Liver (tissue), 9 donors: ENCODE measurements around the gene APP. TPM values are rescaled to one million over a fixed set of nuclear protein-coding genes. Genes with fewer than 3 reads are reported as not detected.

Experiments
- DNase-seq: peaks from one replicate; pipeline ENCODE4 v3.0.0-alpha.2; 2017; ENCODE audit warnings: low spot score
- H3K27ac ChIP-seq, 2 donors: one replicate each; pipeline ENCODE4 v1.7.0; 2013; ENCODE audit warnings: inconsistent platforms in 2 of 2, low read length in 2 of 2, control low read depth in 1 of 2, low read depth in 1 of 2, mild to moderate bottlenecking in 1 of 2
- H3K27me3 ChIP-seq, 4 donors: one replicate each; pipeline versions ENCODE4 v1.6.1 to v1.7.0; 2013; ENCODE audit warnings: low read length in 3 of 4, inconsistent platforms in 1 of 4, mild to moderate bottlenecking in 1 of 4, moderate library complexity in 1 of 4; ENCODE audit not compliant: control insufficient read depth in 4 of 4, insufficient read depth in 4 of 4
- H3K36me3 ChIP-seq, 4 donors: one replicate each; pipeline versions ENCODE4 v1.6.1 to v1.7.0; 2013; ENCODE audit warnings: low read length in 3 of 4, mild to moderate bottlenecking in 3 of 4, low read depth in 1 of 4, moderate library complexity in 1 of 4; ENCODE audit not compliant: control insufficient read depth in 4 of 4, insufficient read depth in 3 of 4
- H3K4me1 ChIP-seq, 4 donors: one replicate each; pipeline versions ENCODE4 v1.6.1 to v1.7.0; 2013; ENCODE audit warnings: low read length in 3 of 4, mild to moderate bottlenecking in 3 of 4, moderate library complexity in 1 of 4; ENCODE audit not compliant: control insufficient read depth in 4 of 4, insufficient read depth in 4 of 4
- H3K4me3 ChIP-seq, 3 donors: one replicate each; pipeline versions ENCODE4 v1.6.1 to v1.7.0; 2013; ENCODE audit warnings: low read length in 3 of 3, control low read depth in 1 of 3, low read depth in 1 of 3, mild to moderate bottlenecking in 1 of 3
- H3K9ac ChIP-seq, 2 donors: one replicate each; pipeline ENCODE4 v1.7.0; 2013; ENCODE audit warnings: low read length in 2 of 2, mild to moderate bottlenecking in 2 of 2, moderate library complexity in 2 of 2, control low read depth in 1 of 2, low read depth in 1 of 2
- H3K9me3 ChIP-seq, 4 donors: one replicate each; pipeline versions ENCODE4 v1.6.1 to v1.7.0; 2013; ENCODE audit warnings: low read length in 3 of 4; ENCODE audit not compliant: control insufficient read depth in 4 of 4
- EGR1 ChIP-seq, 2 donors: IDR thresholded peaks; 2 replicates each; pipeline ENCODE4 v1.6.1; 2016 to 2018; ENCODE audit warnings: antibody characterized with exemption in 2 of 2, low read depth in 2 of 2
- FOXA1 ChIP-seq: IDR thresholded peaks from 2 replicates; pipeline ENCODE4 v1.6.1; 2016; ENCODE audit warnings: antibody characterized with exemption
- FOXA2 ChIP-seq: IDR thresholded peaks from 2 replicates; pipeline ENCODE4 v1.6.1; 2016; ENCODE audit warnings: antibody characterized with exemption
- GABPA ChIP-seq, 2 donors: IDR thresholded peaks in 1 of 2; conservative IDR thresholded peaks in 1 of 2; 2 replicates each; pipeline ENCODE4 v1.6.1; 2016; ENCODE audit warnings: antibody characterized with exemption in 2 of 2, mild to moderate bottlenecking in 1 of 2, moderate library complexity in 1 of 2
- HNF4A ChIP-seq, 2 donors: conservative IDR thresholded peaks; 2 replicates each; pipeline ENCODE4 v1.6.1; 2016; ENCODE audit warnings: antibody characterized with exemption in 2 of 2, mild to moderate bottlenecking in 2 of 2
- HNF4G ChIP-seq: IDR thresholded peaks from 2 replicates; pipeline ENCODE4 v1.6.1; 2016; ENCODE audit warnings: antibody characterized with exemption
- JUND ChIP-seq, 2 donors: IDR thresholded peaks; 2 replicates each; pipeline ENCODE4 v1.6.1; 2016; ENCODE audit warnings: antibody characterized with exemption in 2 of 2
- NR2F2 ChIP-seq: IDR thresholded peaks from 2 replicates; pipeline ENCODE4 v1.6.1; 2016; ENCODE audit warnings: antibody characterized with exemption
- RAD21 ChIP-seq, 2 donors: IDR thresholded peaks; 2 replicates each; pipeline ENCODE4 v1.6.1; 2016; ENCODE audit warnings: antibody characterized with exemption in 2 of 2, mild to moderate bottlenecking in 2 of 2
- RXRA ChIP-seq, 2 donors: IDR thresholded peaks; 2 replicates each; pipeline ENCODE4 v1.6.1; 2017 to 2018; ENCODE audit warnings: antibody characterized with exemption in 2 of 2, mild to moderate bottlenecking in 1 of 2
- SP1 ChIP-seq: IDR thresholded peaks from 2 replicates; pipeline ENCODE4 v1.6.1; 2018; ENCODE audit warnings: antibody characterized with exemption, mild to moderate bottlenecking
- TAF1 ChIP-seq: conservative IDR thresholded peaks from 2 replicates; pipeline ENCODE4 v1.6.1; 2016; ENCODE audit warnings: antibody characterized with exemption, mild to moderate bottlenecking
- YY1 ChIP-seq: IDR thresholded peaks from 2 replicates; pipeline ENCODE4 v1.6.1; 2016; ENCODE audit warnings: antibody characterized with exemption, mild to moderate bottlenecking
- WGBS: extraction: QIAGEN DNeasy Blood & Tissue Kit; methylation state at CpG from one replicate; pipeline ENCODE4 v1.1.7; 2013; 5-methylcytosine and 5-hydroxymethylcytosine counted together
- polyA plus RNA-seq, 2 donors: library from polyadenylated mRNA; stranded (reverse) in 1 of 2; unstranded in 1 of 2; fragments of 200-250 nt in 1 of 2; fragments of >200 nt in 1 of 2; fragmentation: Nextera tagmentation in 1 of 2; extraction: Ambion mirVana in 1 of 2; gene quantifications; one replicate each; pipeline versions ENCODE4 v1.2.1 to v1.2.3, GENCODE V29; 2013 to 2015
- total RNA-seq, 2 donors: library from RNA; depleted of rRNA; stranded (reverse); fragments of >200 nt; gene quantifications; one replicate each; pipeline ENCODE4 v1.2.3, GENCODE V29; 2014
- TF ChIP-seq, protein P1 (sequence below): fragments of 150-350 bp; IDR thresholded peaks from 2 replicates; pipeline ENCODE4 v1.5.1; 2017; ENCODE audit warnings: improper control_type of control experiment, low read depth, low read length; ENCODE audit not compliant: missing input control
- TF ChIP-seq, protein P2 (sequence below): IDR thresholded peaks from 2 replicates; pipeline ENCODE4 v1.6.1; 2016; ENCODE audit warnings: antibody characterized with exemption, mild to moderate bottlenecking
- TF ChIP-seq, protein P3 (sequence below): IDR thresholded peaks from 2 replicates; pipeline ENCODE4 v1.6.1; 2016; ENCODE audit warnings: antibody characterized with exemption
- TF ChIP-seq, protein P4 (sequence below): IDR thresholded peaks from 2 replicates; pipeline ENCODE4 v1.6.1; 2016; ENCODE audit warnings: antibody characterized with exemption
- donor health status: healthy.
- donor health status: healthy.
- donor health status: healthy.
- donor health status: healthy.
- donor health status: healthy.

APP gene
- total and polyA plus RNA-seq, 4 donors = 24.9 to 201 (median 111) TPM

DNA sequence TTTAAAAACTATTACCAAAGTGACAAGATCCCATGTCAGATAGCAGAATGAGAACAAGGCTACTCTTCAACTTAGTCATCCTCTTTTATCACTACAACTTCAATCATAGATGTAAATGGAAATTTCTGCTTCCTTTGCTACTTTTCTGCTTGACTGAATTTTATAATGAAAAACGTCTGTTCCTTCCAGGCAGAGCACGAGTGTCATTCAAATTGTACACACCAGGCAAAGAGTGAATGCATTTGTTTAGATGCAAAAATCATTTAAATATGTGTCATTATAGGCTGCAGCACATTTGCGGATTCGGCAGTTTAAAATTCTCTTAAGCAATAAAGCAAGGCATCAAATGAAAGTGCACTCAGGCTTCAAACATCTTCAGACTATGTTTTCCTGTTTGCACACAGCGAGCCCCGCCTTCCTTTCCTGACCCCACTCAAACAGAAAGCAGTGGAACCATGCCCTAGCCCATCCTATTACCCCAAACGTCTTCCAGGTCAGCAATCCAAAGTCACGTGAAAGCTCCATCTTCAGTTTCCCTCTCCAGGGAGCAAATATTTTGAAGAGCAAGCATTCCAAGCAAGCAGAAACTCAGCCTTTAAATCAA, 99.6 kb downstream of the APP start:
- 38% methylated on average over 8 of the region's 8 CpGs for WGBS
- H3K9me3 ChIP-seq = no peaks in the 10 kb centered on the region
- peaks cover 4 to 27% (median 12%) of the 10 kb centered on the region in 4 donors for H3K4me1 ChIP-seq
- no peak overlapping the region for H3K9ac ChIP-seq
- no peak for DNase-seq
- H3K27me3 ChIP-seq = no peaks in the 10 kb centered on the region
- no peak overlapping the region for H3K27ac ChIP-seq
- no peak overlapping the region for H3K4me3 ChIP-seq
- no peaks in the 10 kb centered on the region for H3K36me3 ChIP-seq
- TF ChIP-seq JUND (IDR thresholded peaks at IDR 0.05) = no peak
- TF ChIP-seq NR2F2 = peak; percentile 39
- peak in 1 of 2 donors; percentile 38 for TF ChIP-seq RXRA (IDR thresholded peaks at IDR 0.05)
- TF ChIP-seq FOXA2 = no peak
- peak in 1 of 2 donors; percentile 29 for TF ChIP-seq RAD21 (IDR thresholded peaks at IDR 0.05)

DNA sequence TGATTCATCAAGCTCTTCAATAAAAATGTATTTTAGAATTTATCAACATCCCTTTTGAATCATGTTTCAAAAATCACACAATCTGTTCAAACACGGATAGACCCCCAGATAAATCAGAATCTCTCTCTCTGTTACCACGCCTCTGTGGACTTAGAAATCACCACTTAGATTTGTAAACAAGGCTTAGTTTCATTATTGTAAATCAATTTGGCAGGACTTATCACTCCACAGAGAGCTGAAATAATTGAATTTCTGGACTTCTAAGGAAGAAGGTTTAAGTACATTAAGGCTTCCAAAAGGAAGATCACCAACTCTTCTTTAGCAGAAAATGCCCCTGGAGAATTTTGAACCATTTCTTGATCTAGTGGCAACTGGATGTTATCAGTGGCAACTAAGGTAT, 100.4 kb downstream of the APP start:
- H3K4me1 ChIP-seq = peaks cover 4 to 27% (median 12%) of the 10 kb centered on the region in 4 donors
- no peaks in the 10 kb centered on the region for H3K36me3 ChIP-seq
- DNase-seq = no peak
- H3K4me3 ChIP-seq = no peak overlapping the region
- no peaks in the 10 kb centered on the region for H3K27me3 ChIP-seq
- peak overlapping the region in 1 of 2 donors; percentile 12 for H3K9ac ChIP-seq
- WGBS = 35% methylated on average over 2 of the region's 2 CpGs
- TF ChIP-seq TAF1 = no peak
- TF ChIP-seq FOXA2 = peak; percentile 78
- TF ChIP-seq, protein P1, sequence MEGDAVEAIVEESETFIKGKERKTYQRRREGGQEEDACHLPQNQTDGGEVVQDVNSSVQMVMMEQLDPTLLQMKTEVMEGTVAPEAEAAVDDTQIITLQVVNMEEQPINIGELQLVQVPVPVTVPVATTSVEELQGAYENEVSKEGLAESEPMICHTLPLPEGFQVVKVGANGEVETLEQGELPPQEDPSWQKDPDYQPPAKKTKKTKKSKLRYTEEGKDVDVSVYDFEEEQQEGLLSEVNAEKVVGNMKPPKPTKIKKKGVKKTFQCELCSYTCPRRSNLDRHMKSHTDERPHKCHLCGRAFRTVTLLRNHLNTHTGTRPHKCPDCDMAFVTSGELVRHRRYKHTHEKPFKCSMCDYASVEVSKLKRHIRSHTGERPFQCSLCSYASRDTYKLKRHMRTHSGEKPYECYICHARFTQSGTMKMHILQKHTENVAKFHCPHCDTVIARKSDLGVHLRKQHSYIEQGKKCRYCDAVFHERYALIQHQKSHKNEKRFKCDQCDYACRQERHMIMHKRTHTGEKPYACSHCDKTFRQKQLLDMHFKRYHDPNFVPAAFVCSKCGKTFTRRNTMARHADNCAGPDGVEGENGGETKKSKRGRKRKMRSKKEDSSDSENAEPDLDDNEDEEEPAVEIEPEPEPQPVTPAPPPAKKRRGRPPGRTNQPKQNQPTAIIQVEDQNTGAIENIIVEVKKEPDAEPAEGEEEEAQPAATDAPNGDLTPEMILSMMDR = no peak
- TF ChIP-seq EGR1 (IDR thresholded peaks at IDR 0.05; ENCODE audit: low read depth in 2 of 2) = no peak
- H3K9me3 ChIP-seq = no peaks in the 10 kb centered on the region
- peak overlapping the region in 1 of 2 donors; percentile 26 for H3K27ac ChIP-seq

DNA sequence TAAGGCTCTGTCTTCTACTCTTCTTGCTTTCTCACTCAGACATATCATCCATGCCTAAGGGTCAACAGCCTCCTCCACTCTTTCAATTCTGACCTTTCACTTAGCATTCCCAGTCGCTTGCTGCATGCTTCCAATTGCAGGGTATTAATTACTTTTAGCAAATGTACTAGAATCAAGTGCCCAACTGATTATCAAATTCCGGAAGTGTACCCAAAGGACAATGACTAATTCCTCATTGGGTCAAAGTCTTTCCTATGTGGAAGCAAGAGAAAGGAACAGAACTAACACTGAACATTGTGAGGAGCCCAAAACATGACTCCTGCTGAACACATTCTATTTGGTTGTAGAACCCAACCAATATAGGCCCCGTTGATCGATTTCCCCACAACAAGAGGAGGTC, 101.8 kb downstream of the APP start:
- H3K27me3 ChIP-seq = no peaks in the 10 kb centered on the region
- WGBS = 64% methylated on average over 4 of the region's 4 CpGs
- H3K9ac ChIP-seq = no peak overlapping the region
- peak overlapping the region; percentile 23 to 63 for H3K27ac ChIP-seq
- peaks cover 4 to 27% (median 12%) of the 10 kb centered on the region in 4 donors for H3K4me1 ChIP-seq
- no peaks in the 10 kb centered on the region for H3K36me3 ChIP-seq
- no peaks in the 10 kb centered on the region for H3K9me3 ChIP-seq
- no peak for DNase-seq
- no peak overlapping the region for H3K4me3 ChIP-seq
- TF ChIP-seq, protein P2, sequence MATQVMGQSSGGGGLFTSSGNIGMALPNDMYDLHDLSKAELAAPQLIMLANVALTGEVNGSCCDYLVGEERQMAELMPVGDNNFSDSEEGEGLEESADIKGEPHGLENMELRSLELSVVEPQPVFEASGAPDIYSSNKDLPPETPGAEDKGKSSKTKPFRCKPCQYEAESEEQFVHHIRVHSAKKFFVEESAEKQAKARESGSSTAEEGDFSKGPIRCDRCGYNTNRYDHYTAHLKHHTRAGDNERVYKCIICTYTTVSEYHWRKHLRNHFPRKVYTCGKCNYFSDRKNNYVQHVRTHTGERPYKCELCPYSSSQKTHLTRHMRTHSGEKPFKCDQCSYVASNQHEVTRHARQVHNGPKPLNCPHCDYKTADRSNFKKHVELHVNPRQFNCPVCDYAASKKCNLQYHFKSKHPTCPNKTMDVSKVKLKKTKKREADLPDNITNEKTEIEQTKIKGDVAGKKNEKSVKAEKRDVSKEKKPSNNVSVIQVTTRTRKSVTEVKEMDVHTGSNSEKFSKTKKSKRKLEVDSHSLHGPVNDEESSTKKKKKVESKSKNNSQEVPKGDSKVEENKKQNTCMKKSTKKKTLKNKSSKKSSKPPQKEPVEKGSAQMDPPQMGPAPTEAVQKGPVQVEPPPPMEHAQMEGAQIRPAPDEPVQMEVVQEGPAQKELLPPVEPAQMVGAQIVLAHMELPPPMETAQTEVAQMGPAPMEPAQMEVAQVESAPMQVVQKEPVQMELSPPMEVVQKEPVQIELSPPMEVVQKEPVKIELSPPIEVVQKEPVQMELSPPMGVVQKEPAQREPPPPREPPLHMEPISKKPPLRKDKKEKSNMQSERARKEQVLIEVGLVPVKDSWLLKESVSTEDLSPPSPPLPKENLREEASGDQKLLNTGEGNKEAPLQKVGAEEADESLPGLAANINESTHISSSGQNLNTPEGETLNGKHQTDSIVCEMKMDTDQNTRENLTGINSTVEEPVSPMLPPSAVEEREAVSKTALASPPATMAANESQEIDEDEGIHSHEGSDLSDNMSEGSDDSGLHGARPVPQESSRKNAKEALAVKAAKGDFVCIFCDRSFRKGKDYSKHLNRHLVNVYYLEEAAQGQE = no peak
- TF ChIP-seq HNF4A (conservative IDR thresholded peaks at IDR 0.05) (peak; percentile 74 to 81), JUND (IDR thresholded peaks at IDR 0.05) (peak; percentile 45 to 54), FOXA2 (no peak), SP1 (peak; percentile 48), TAF1 (no peak), RXRA (IDR thresholded peaks at IDR 0.05) (peak; percentile 64 to 65), YY1 (no peak), HNF4G (no peak), NR2F2 (peak; percentile 37), EGR1 (IDR thresholded peaks at IDR 0.05; ENCODE audit: low read depth in 2 of 2) (no peak), GABPA (IDR thresholded peaks at IDR 0.05 in 1 of 2, conservative IDR thresholded peaks at IDR 0.05 in 1 of 2) (peak in 1 of 2 donors; percentile 46), RAD21 (IDR thresholded peaks at IDR 0.05) (peak in 1 of 2 donors; percentile 5), FOXA1 (no peak)
- TF ChIP-seq, protein P3, sequence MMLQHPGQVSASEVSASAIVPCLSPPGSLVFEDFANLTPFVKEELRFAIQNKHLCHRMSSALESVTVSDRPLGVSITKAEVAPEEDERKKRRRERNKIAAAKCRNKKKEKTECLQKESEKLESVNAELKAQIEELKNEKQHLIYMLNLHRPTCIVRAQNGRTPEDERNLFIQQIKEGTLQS = no peak
- TF ChIP-seq, protein P4, sequence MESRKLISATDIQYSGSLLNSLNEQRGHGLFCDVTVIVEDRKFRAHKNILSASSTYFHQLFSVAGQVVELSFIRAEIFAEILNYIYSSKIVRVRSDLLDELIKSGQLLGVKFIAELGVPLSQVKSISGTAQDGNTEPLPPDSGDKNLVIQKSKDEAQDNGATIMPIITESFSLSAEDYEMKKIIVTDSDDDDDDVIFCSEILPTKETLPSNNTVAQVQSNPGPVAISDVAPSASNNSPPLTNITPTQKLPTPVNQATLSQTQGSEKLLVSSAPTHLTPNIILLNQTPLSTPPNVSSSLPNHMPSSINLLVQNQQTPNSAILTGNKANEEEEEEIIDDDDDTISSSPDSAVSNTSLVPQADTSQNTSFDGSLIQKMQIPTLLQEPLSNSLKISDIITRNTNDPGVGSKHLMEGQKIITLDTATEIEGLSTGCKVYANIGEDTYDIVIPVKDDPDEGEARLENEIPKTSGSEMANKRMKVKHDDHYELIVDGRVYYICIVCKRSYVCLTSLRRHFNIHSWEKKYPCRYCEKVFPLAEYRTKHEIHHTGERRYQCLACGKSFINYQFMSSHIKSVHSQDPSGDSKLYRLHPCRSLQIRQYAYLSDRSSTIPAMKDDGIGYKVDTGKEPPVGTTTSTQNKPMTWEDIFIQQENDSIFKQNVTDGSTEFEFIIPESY = no peak
- TF ChIP-seq, protein P1 = no peak
